HG02759 (cell line): Measurements from ENCODE around the gene USP44.
"Not testable (repeated sequence)": the region's sequence is repeated elsewhere in the genome, so short reads cannot be mapped to it uniquely, and the experiment has no call there.

ENCODE experiments used
- ATAC-seq: cut with Tn5 transposase; IDR thresholded peaks from one replicate; pipeline ENCODE4 v1.9.1; 2021; ENCODE audit warnings: mild to moderate bottlenecking, moderate library complexity; ENCODE audit not compliant: unreplicated experiment

USP44 gene

GRCh38 chr12:95511977-95512376 is 39.3 kb downstream of the USP44 start:
- ATAC-seq, result no peak

GRCh38 chr12:95509300-95509699 is 42.0 kb downstream of the USP44 start:
- ATAC-seq, result no peak

- ATAC-seq, result no peak
These were observed 44.4 kb downstream of the USP44 start for GRCh38 chr12:95506707-95507523.

- ATAC-seq, result no peak
These were observed 46.2 kb downstream of the USP44 start for GRCh38 chr12:95505039-95505438.

- no peak for ATAC-seq
These were observed 47.1 kb downstream of the USP44 start for GRCh38 chr12:95504140-95504539.

- no peak for ATAC-seq
These were observed 51.5 kb downstream of the USP44 start for GRCh38 chr12:95499772-95500171.

- no peak for ATAC-seq
These were observed 52.3 kb downstream of the USP44 start for GRCh38 chr12:95498968-95499367.

GRCh38 chr12:95497031-95497430 is 54.2 kb downstream of the USP44 start:
- no peak for ATAC-seq

GRCh38 chr12:95495433-95495832 is 55.8 kb downstream of the USP44 start:
- no peak for ATAC-seq

- no peak for ATAC-seq
These were observed 56.4 kb downstream of the USP44 start for GRCh38 chr12:95494888-95495287.

GRCh38 chr12:95492462-95492861 is 58.8 kb downstream of the USP44 start:
- no peak for ATAC-seq

GRCh38 chr12:95487024-95487423 is 64.3 kb downstream of the USP44 start:
- no peak for ATAC-seq

- no peak for ATAC-seq
These were observed 66.8 kb downstream of the USP44 start for GRCh38 chr12:95484524-95484923.

- not testable (repeated sequence) for ATAC-seq
These were observed 68.7 kb downstream of the USP44 start for GRCh38 chr12:95482564-95482963.

- no peak for ATAC-seq
These were observed 69.4 kb downstream of the USP44 start for GRCh38 chr12:95481888-95482287.

- ATAC-seq, result no peak
These were observed 70.2 kb downstream of the USP44 start for GRCh38 chr12:95481072-95481471.

GRCh38 chr12:95480230-95480629 is 71.0 kb downstream of the USP44 start:
- ATAC-seq, result no peak

- ATAC-seq, result no peak
These were observed 76.7 kb downstream of the USP44 start for GRCh38 chr12:95474660-95474958.

GRCh38 chr12:95473884-95474659 is 77.2 kb downstream of the USP44 start, which contains the start of gene METAP2:
TSS of gene METAP2 (plus strand) at chr12:95474152. CDS start at chr12:95474180, 28 bp downstream.
- ATAC-seq, result peak; percentile 98

- ATAC-seq, result peak; percentile 38
These were observed 77.9 kb downstream of the USP44 start for GRCh38 chr12:95473231-95473883.

GRCh38 chr12:95470300-95470699 is 81.0 kb downstream of the USP44 start:
- no peak for ATAC-seq
